Activated B cell treated with CpG ODN at 0.5 μM for 24 hours (primary cell): Measurements from ENCODE around the gene DAND5. TPM values are rescaled to one million over a fixed set of nuclear protein-coding genes. Genes with fewer than 3 reads are reported as not detected.

Experiments used
- ATAC-seq: fragments of 200-7000 bp; cut with Tn5 transposase; one replicate; pipeline ENCODE4 v1.10.0; 2021; ENCODE audit warnings: low read depth, mild to moderate bottlenecking, moderate library complexity
- CTCF ChIA-PET: fragments of 350-600 bp; sonication (Branson Sonifier 250); formaldehyde crosslinking; loops from one replicate; lab custom pipeline; 2021; ENCODE audit warnings: antibody characterized with exemption; lab: Charles Lee
- POLR2A ChIA-PET: fragments of 350-600 bp; sonication (Branson Sonifier 250); formaldehyde crosslinking; loops from one replicate; lab custom pipeline; 2021; ENCODE audit warnings: antibody characterized with exemption; lab: Charles Lee
- DNase-seq: peaks from one replicate; pipeline ENCODE4 v3.0.0; 2022
- H3K27ac Mint-ChIP-seq: one replicate; pipeline ENCODE4 v1.8.0; 2020; ENCODE audit warnings: mixed read lengths
- H3K27me3 Mint-ChIP-seq: one replicate; pipeline ENCODE4 v1.8.0; 2021; ENCODE audit warnings: mixed read lengths
- H3K36me3 Mint-ChIP-seq: one replicate; pipeline ENCODE4 v1.8.0; 2021; ENCODE audit warnings: low read depth, mixed read lengths
- H3K4me1 Mint-ChIP-seq: one replicate; pipeline ENCODE4 v1.8.0; 2021; ENCODE audit warnings: mixed read lengths
- H3K4me3 Mint-ChIP-seq: one replicate; pipeline ENCODE4 v1.8.0; 2020; ENCODE audit warnings: mild to moderate bottlenecking, mixed read lengths
- H3K9me3 Mint-ChIP-seq: one replicate; pipeline ENCODE4 v1.8.0; 2020; ENCODE audit warnings: mixed read lengths
- CTCF ChIP-seq: fragments of 200-600 bp; IDR thresholded peaks from one replicate; pipeline ENCODE4 v1.8.0; 2022; ENCODE audit warnings: antibody characterized with exemption, mild to moderate bottlenecking
- intact Hi-C: fragments of 100-400 bp; cut with micrococcal nuclease; formaldehyde crosslinking; loops from one replicate; pipeline ENCODE4 v1.15.1; 2024
- total RNA-seq: library from RNA; stranded (reverse); gene quantifications from 2 replicates; pipeline ENCODE4 v1.2.3, GENCODE V29; 2022

Gene DAND5
- not detected in 2 replicates for total RNA-seq

- Mint-ChIP-seq H3K4me1 (peaks cover 7% of the 10 kb centered on the region), H3K9me3 (no peaks in the 10 kb centered on the region), H3K4me3 (no peak within 1 kb of the TSS), H3K27ac (no peak within 1 kb of the TSS), H3K27me3 (no peaks in the 10 kb centered on the region), H3K36me3 (no peaks in the 10 kb centered on the region)
- ATAC-seq (no peak), DNase-seq (no peak)
- no peak for TF ChIP-seq CTCF
- CTCF ChIA-PET: no interaction called here
- intact Hi-C loops: no loop called here
- POLR2A ChIA-PET: no interaction called here
These were observed at the start of gene DAND5 for GRCh38 chr19:12969292-12969988. TSS of gene DAND5 (plus strand) at chr19:12969576. CDS start at chr19:12969661, 85 bp downstream.

GRCh38 chr19:12921047-12921446 is 48.3 kb upstream of the DAND5 start:
- no peak overlapping the region for H3K4me3 Mint-ChIP-seq
- CTCF ChIA-PET: no interaction called here
- H3K27me3 Mint-ChIP-seq: no peaks in the 10 kb centered on the region
- H3K9me3 Mint-ChIP-seq: no peaks in the 10 kb centered on the region
- intact Hi-C loops: no loop called here
- ATAC-seq (no peak), DNase-seq (no peak)
- H3K36me3 Mint-ChIP-seq: peaks cover 35% of the 10 kb centered on the region
- H3K4me1 Mint-ChIP-seq: peaks cover 11% of the 10 kb centered on the region
- POLR2A ChIA-PET: interaction anchor here (0.7 to 4.2 kb wide), 4 partner anchors 12 to 156 kb away, joined by 4 to 46 read pairs (median 6); partner anchors contain the start of gene FARSA
- no peak for TF ChIP-seq CTCF
- H3K27ac Mint-ChIP-seq: no peak overlapping the region

GRCh38 chr19:12922959-12923358 is 46.4 kb upstream of the DAND5 start:
- intact Hi-C loops: no loop called here
- no peak for ATAC-seq
- ChIA-PET CTCF (no interaction called here), POLR2A (interaction anchor here (4.2 kb wide), 1 partner anchor 10 kb away, joined by 46 read pairs; the partner anchor contains the start of gene FARSA)
- H3K27me3 Mint-ChIP-seq: no peaks in the 10 kb centered on the region
- peaks cover 11% of the 10 kb centered on the region for H3K4me1 Mint-ChIP-seq
- DNase-seq: no peak
- no peak overlapping the region for H3K27ac Mint-ChIP-seq
- no peaks in the 10 kb centered on the region for H3K9me3 Mint-ChIP-seq
- H3K4me3 Mint-ChIP-seq: no peak overlapping the region
- peaks cover 48% of the 10 kb centered on the region for H3K36me3 Mint-ChIP-seq
- no peak for TF ChIP-seq CTCF

GRCh38 chr19:12924621-12925310 is 44.6 kb upstream of the DAND5 start:
- peaks cover 2% of the 10 kb centered on the region for H3K4me1 Mint-ChIP-seq
- POLR2A ChIA-PET: interaction anchor here (0.7 to 1.1 kb wide), 2 partner anchors 13 to 14 kb away, joined by 3 read pairs; no protein-coding TSS in a partner anchor
- H3K27me3 Mint-ChIP-seq: no peaks in the 10 kb centered on the region
- ATAC-seq (no peak), DNase-seq (no peak)
- peaks cover 62% of the 10 kb centered on the region for H3K36me3 Mint-ChIP-seq
- H3K27ac Mint-ChIP-seq: no peak overlapping the region
- TF ChIP-seq CTCF: no peak
- no peak overlapping the region for H3K4me3 Mint-ChIP-seq
- intact Hi-C loops: no loop called here
- CTCF ChIA-PET: no interaction called here
- H3K9me3 Mint-ChIP-seq: no peaks in the 10 kb centered on the region

- H3K27ac Mint-ChIP-seq: no peak overlapping the region
These were observed 39.3 kb upstream of the DAND5 start for GRCh38 chr19:12930002-12930645.

More at GRCh38 chr19:12930002-12930645, 39.3 kb upstream of the DAND5 start:
- ATAC-seq: no peak
- TF ChIP-seq CTCF: no peak
- intact Hi-C loops: no loop called here
- H3K36me3 Mint-ChIP-seq: peaks cover 53% of the 10 kb centered on the region
- CTCF ChIA-PET: interaction anchor here (1.2 kb wide), 1 partner anchor 35 kb away, joined by 5 read pairs; no protein-coding TSS in a partner anchor
- no peaks in the 10 kb centered on the region for H3K27me3 Mint-ChIP-seq
- peaks cover 24% of the 10 kb centered on the region for H3K4me1 Mint-ChIP-seq
- no peak overlapping the region for H3K4me3 Mint-ChIP-seq
- POLR2A ChIA-PET: interaction anchor here (2.4 kb wide), 1 partner anchor 11 kb away, joined by 10 read pairs; the partner anchor contains the start of gene SYCE2
- no peak for DNase-seq
- no peaks in the 10 kb centered on the region for H3K9me3 Mint-ChIP-seq
